Activated B cell treated with CpG ODN at 0.5 μM for 24 hours (primary cell): ENCODE measurements around the gene HMOX1. TPM values are rescaled to one million over a fixed set of nuclear protein-coding genes. Genes with fewer than 3 reads are reported as not detected.
A peak's percentile ranks its signal among the peaks of the same experiment; 100 is the strongest.

ENCODE experiments used
- ATAC-seq: fragments of 200-7000 bp; cut with Tn5 transposase; one replicate; pipeline ENCODE4 v1.10.0; 2021; ENCODE audit warnings: low read depth, mild to moderate bottlenecking, moderate library complexity
- CTCF ChIA-PET: fragments of 350-600 bp; sonication (Branson Sonifier 250); formaldehyde crosslinking; loops from one replicate; lab custom pipeline; 2021; ENCODE audit warnings: antibody characterized with exemption; lab: Charles Lee
- POLR2A ChIA-PET: fragments of 350-600 bp; sonication (Branson Sonifier 250); formaldehyde crosslinking; loops from one replicate; lab custom pipeline; 2021; ENCODE audit warnings: antibody characterized with exemption; lab: Charles Lee
- DNase-seq: peaks from one replicate; pipeline ENCODE4 v3.0.0; 2022
- H3K27ac Mint-ChIP-seq: one replicate; pipeline ENCODE4 v1.8.0; 2020; ENCODE audit warnings: mixed read lengths
- H3K27me3 Mint-ChIP-seq: one replicate; pipeline ENCODE4 v1.8.0; 2021; ENCODE audit warnings: mixed read lengths
- H3K36me3 Mint-ChIP-seq: one replicate; pipeline ENCODE4 v1.8.0; 2021; ENCODE audit warnings: low read depth, mixed read lengths
- H3K4me1 Mint-ChIP-seq: one replicate; pipeline ENCODE4 v1.8.0; 2021; ENCODE audit warnings: mixed read lengths
- H3K4me3 Mint-ChIP-seq: one replicate; pipeline ENCODE4 v1.8.0; 2020; ENCODE audit warnings: mild to moderate bottlenecking, mixed read lengths
- H3K9me3 Mint-ChIP-seq: one replicate; pipeline ENCODE4 v1.8.0; 2020; ENCODE audit warnings: mixed read lengths
- CTCF ChIP-seq: fragments of 200-600 bp; IDR thresholded peaks from one replicate; pipeline ENCODE4 v1.8.0; 2022; ENCODE audit warnings: antibody characterized with exemption, mild to moderate bottlenecking
- intact Hi-C: fragments of 100-400 bp; cut with micrococcal nuclease; formaldehyde crosslinking; loops from one replicate; pipeline ENCODE4 v1.15.1; 2024
- total RNA-seq: library from RNA; stranded (reverse); gene quantifications from 2 replicates; pipeline ENCODE4 v1.2.3, GENCODE V29; 2022

Gene HMOX1
- total RNA-seq, 1 donor from 2014 or later, result 13.3 TPM

- Mint-ChIP-seq H3K4me1 (peaks cover 59% of the 10 kb centered on the region), H3K9me3 (no peaks in the 10 kb centered on the region), H3K36me3 (no peaks in the 10 kb centered on the region), H3K27me3 (no peaks in the 10 kb centered on the region), H3K4me3 (peak overlapping the region; percentile 86), H3K27ac (peak overlapping the region; percentile 98)
- ATAC-seq (peak; percentile 64), DNase-seq (peak; percentile 82)
- CTCF ChIA-PET, result interaction anchor here (0.6 to 4.9 kb wide), 20 partner anchors 9 to 773 kb away, joined by 3 to 118 read pairs (median 4); partner anchors contain the start of genes APOL6 and HMOX1
- peak; percentile 79 for TF ChIP-seq CTCF
- intact Hi-C loops, result loop anchor here (1.0 to 5.0 kb wide), 7 partner anchors 79 to 829 kb away; no protein-coding TSS in a partner anchor
- POLR2A ChIA-PET, result interaction anchor here (0.6 to 5.3 kb wide), 16 partner anchors 8 to 297 kb away, joined by 3 to 215 read pairs (median 6); partner anchors contain the start of genes APOL6, HMOX1, MCM5 and TOM1
Observed at GRCh38 chr22:35350539-35351503, 30.1 kb upstream of the HMOX1 start.

GRCh38 chr22:35352214-35353111 is 28.4 kb upstream of the HMOX1 start:
- no peak for TF ChIP-seq CTCF
- peaks cover 67% of the 10 kb centered on the region for H3K4me1 Mint-ChIP-seq
- ATAC-seq, result peak; percentile 70
- peak; percentile 85 for DNase-seq
- peak overlapping the region; percentile 98 for H3K27ac Mint-ChIP-seq
- no peaks in the 10 kb centered on the region for H3K36me3 Mint-ChIP-seq
- ChIA-PET POLR2A (interaction anchor here (0.6 to 5.3 kb wide), 24 partner anchors 10 to 1449 kb away, joined by 3 to 215 read pairs (median 6); partner anchors contain the start of genes APOL3, APOL6, HMOX1 and MCM5), CTCF (interaction anchor here (1.0 to 4.9 kb wide), 14 partner anchors 16 to 231 kb away, joined by 3 to 118 read pairs (median 4); no protein-coding TSS in a partner anchor)
- H3K27me3 Mint-ChIP-seq, result no peaks in the 10 kb centered on the region
- H3K9me3 Mint-ChIP-seq, result no peaks in the 10 kb centered on the region
- intact Hi-C loops, result loop anchor here (1.0 to 5.0 kb wide), 9 partner anchors 15 to 715 kb away; partner anchors contain the start of genes HMOX1, RASD2 and TOM1
- H3K4me3 Mint-ChIP-seq, result peak overlapping the region; percentile 86

DNA sequence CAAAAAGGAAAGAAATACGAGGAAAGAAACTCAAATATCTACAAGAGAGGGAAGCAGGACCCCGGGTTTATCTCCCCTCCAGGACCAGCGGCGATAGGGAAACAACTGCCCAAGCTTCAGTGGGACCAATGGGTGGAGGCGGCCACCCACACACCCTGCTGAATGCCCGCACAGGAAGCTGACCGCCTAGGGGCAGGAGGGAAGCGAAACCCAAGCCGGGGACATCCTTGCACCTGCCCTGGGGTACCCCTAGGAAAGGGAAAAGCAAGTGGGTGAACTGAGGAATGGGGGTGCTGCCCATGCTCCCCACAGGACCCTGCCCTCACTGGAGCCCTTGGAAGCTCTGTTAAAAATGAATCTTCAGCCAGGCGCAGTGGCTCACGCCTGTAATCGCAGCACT is 27.6 kb upstream of the HMOX1 start:
- peaks cover 69% of the 10 kb centered on the region for H3K4me1 Mint-ChIP-seq
- H3K36me3 Mint-ChIP-seq, result no peaks in the 10 kb centered on the region
- ChIA-PET CTCF (interaction anchor here (1.1 to 4.9 kb wide), 6 partner anchors 17 to 58 kb away, joined by 3 to 118 read pairs (median 4); no protein-coding TSS in a partner anchor), POLR2A (interaction anchor here (0.5 to 5.3 kb wide), 16 partner anchors 18 to 807 kb away, joined by 3 to 215 read pairs (median 8); partner anchors contain the start of genes APOL3, HMOX1, MCM5 and TOM1)
- peak overlapping the region; percentile 86 for H3K4me3 Mint-ChIP-seq
- H3K27me3 Mint-ChIP-seq, result no peaks in the 10 kb centered on the region
- intact Hi-C loops, result loop anchor here (5.0 kb wide), 2 partner anchors 394 to 714 kb away; no protein-coding TSS in a partner anchor
- DNase-seq (no peak), ATAC-seq (no peak)
- no peaks in the 10 kb centered on the region for H3K9me3 Mint-ChIP-seq
- no peak for TF ChIP-seq CTCF
- H3K27ac Mint-ChIP-seq, result peak overlapping the region; percentile 98

GRCh38 chr22:35354068-35354467 is 26.8 kb upstream of the HMOX1 start:
- Mint-ChIP-seq H3K4me3 (no peak overlapping the region), H3K36me3 (no peaks in the 10 kb centered on the region), H3K9me3 (no peaks in the 10 kb centered on the region), H3K4me1 (peaks cover 73% of the 10 kb centered on the region), H3K27ac (peak overlapping the region; percentile 98), H3K27me3 (no peaks in the 10 kb centered on the region)
- ChIA-PET POLR2A (interaction anchor here (0.6 to 5.3 kb wide), 7 partner anchors 17 to 186 kb away, joined by 4 to 215 read pairs (median 7); no protein-coding TSS in a partner anchor), CTCF (interaction anchor here (4.9 kb wide), 1 partner anchor 57 kb away, joined by 118 read pairs; no protein-coding TSS in a partner anchor)
- no peak for TF ChIP-seq CTCF
- DNase-seq, result no peak
- intact Hi-C loops, result loop anchor here (5.0 kb wide), 2 partner anchors 393 to 713 kb away; no protein-coding TSS in a partner anchor
- no peak for ATAC-seq
